HepG2 (cell line): Measurements from ENCODE around the gene CRLF1. TPM values are rescaled to one million over a fixed set of nuclear protein-coding genes. Genes with fewer than 3 reads are reported as not detected.

Experiments used
- ARNT ChIP-seq: fragments of 450-650 bp; IDR thresholded peaks from 2 replicates; pipeline ENCODE4 v1.6.1; 2017
- ATF7-NPFF ChIP-seq: sonication (generic); formaldehyde crosslinking; IDR thresholded peaks from 2 replicates; pipeline ENCODE4 v1.8.1; 2023; ENCODE audit warnings: mild to moderate bottlenecking, low read depth, missing genetic modification reagents, moderate library complexity
- ELK4 ChIP-seq: sonication (generic); formaldehyde crosslinking; IDR thresholded peaks from 2 replicates; pipeline ENCODE4 v1.9.0; 2021; ENCODE audit warnings: missing genetic modification reagents, borderline replicate concordance
- ETV5 ChIP-seq: IDR thresholded peaks from 2 replicates; pipeline ENCODE4 v1.6.1; 2018; ENCODE audit warnings: missing biosample characterization, missing genetic modification reagents, inconsistent platforms, borderline replicate concordance
- EZH2 ChIP-seq: conservative IDR thresholded peaks from 2 replicates; pipeline ENCODE4 v1.6.1; 2012; ENCODE audit warnings: mild to moderate bottlenecking, low read depth, low read length, moderate library complexity
- HOXD1 ChIP-seq: sonication (generic); formaldehyde crosslinking; IDR thresholded peaks from 2 replicates; pipeline ENCODE4 v1.5.0; 2020; ENCODE audit warnings: missing genetic modification reagents
- MTA3 ChIP-seq: sonication (generic); formaldehyde crosslinking; IDR thresholded peaks from 2 replicates; pipeline ENCODE4 v1.4.0; 2020; ENCODE audit warnings: missing genetic modification reagents
- MTF1 ChIP-seq: sonication (generic); formaldehyde crosslinking; IDR thresholded peaks from 2 replicates; pipeline ENCODE4 v1.5.0; 2020; ENCODE audit warnings: missing genetic modification reagents
- NFAT5 ChIP-seq: sonication (generic); formaldehyde crosslinking; IDR thresholded peaks from 2 replicates; pipeline ENCODE4 v1.4.0; 2020; ENCODE audit warnings: missing genetic modification reagents
- NFATC3 ChIP-seq: sonication (generic); formaldehyde crosslinking; IDR thresholded peaks from 2 replicates; pipeline ENCODE4 v1.5.1; 2020; ENCODE audit warnings: mild to moderate bottlenecking, missing genetic modification reagents
- NR1H2 ChIP-seq: sonication (generic); formaldehyde crosslinking; IDR thresholded peaks from 2 replicates; pipeline ENCODE4 v1.8.1; 2022; ENCODE audit warnings: low read depth, missing genetic modification reagents, borderline replicate concordance
- SETDB1 ChIP-seq: sonication (generic); formaldehyde crosslinking; IDR thresholded peaks from 2 replicates; pipeline ENCODE4 v1.5.1; 2020; ENCODE audit warnings: missing genetic modification reagents, mild to moderate bottlenecking, borderline replicate concordance
- SRSF9 ChIP-seq: fragments of 200-400 bp; formaldehyde crosslinking; IDR thresholded peaks from 2 replicates; pipeline ENCODE4 v1.6.1; 2018; ENCODE audit warnings: borderline replicate concordance, mild to moderate bottlenecking, low read depth, low read length; ENCODE audit not compliant: insufficient read depth, poor library complexity, severe bottlenecking
- TARDBP ChIP-seq: sonication (generic); formaldehyde crosslinking; IDR thresholded peaks from 2 replicates; pipeline ENCODE4 v1.8.0; 2022; ENCODE audit warnings: mild to moderate bottlenecking, missing genetic modification reagents
- TFAP4 ChIP-seq: sonication (generic); IDR thresholded peaks from 2 replicates; pipeline ENCODE4 v1.6.1; 2016; ENCODE audit warnings: low read depth, borderline replicate concordance
- TOPORS ChIP-seq: sonication (generic); formaldehyde crosslinking; IDR thresholded peaks from 2 replicates; pipeline ENCODE4 v1.8.0; 2023; ENCODE audit warnings: mild to moderate bottlenecking, missing genetic modification reagents
- YEATS4 ChIP-seq: sonication (generic); formaldehyde crosslinking; IDR thresholded peaks from 2 replicates; pipeline ENCODE4 v1.4.0; 2020; ENCODE audit warnings: missing genetic modification reagents, borderline replicate concordance
- ZBTB4 ChIP-seq: sonication (generic); formaldehyde crosslinking; IDR thresholded peaks from 2 replicates; pipeline ENCODE4 v1.4.0; 2020; ENCODE audit warnings: missing genetic modification reagents, mild to moderate bottlenecking, borderline replicate concordance
- ZNF816 ChIP-seq: sonication (generic); formaldehyde crosslinking; IDR thresholded peaks from 2 replicates; pipeline ENCODE4 v1.8.0; 2022; ENCODE audit warnings: missing genetic modification reagents, mild to moderate bottlenecking, borderline replicate concordance
- polyA plus RNA-seq, 8 experiments: library from polyadenylated mRNA; depleted of rRNA in 3 of 8; stranded (reverse) in 7 of 8; unstranded in 1 of 8; fragments of >200 nt; fragmentation: Illumina TruSeq in 4 of 8; extraction: Trizol in 4 of 8; gene quantifications; 2 replicates each; pipeline versions ENCODE4 v1.2.1 to v1.2.3, GENCODE V29; 2011 to 2016; ENCODE audit warnings: low read depth in 4 of 8, missing spikeins in 1 of 8, mixed read lengths in 1 of 8; ENCODE audit not compliant: insufficient read depth in 1 of 8
- total RNA-seq, 5 experiments: library from RNA; depleted of rRNA; stranded (reverse); fragments of >200 nt; fragmentation: Illumina TruSeq; extraction: Trizol; gene quantifications; 2 replicates each; pipeline ENCODE4 v1.2.3, GENCODE V29; 2016; ENCODE audit warnings: low read depth in 1 of 5

Gene CRLF1
- total and polyA plus RNA-seq, 2 of the 13 experiments (the other 11 are each of a cell fraction or from before 2014, with no cell fraction given): 217 to 296 TPM

- TF ChIP-seq ATF7-NPFF (CRISPR knock-in tag): no peak
- TF ChIP-seq MTF1 (CRISPR knock-in tag): no peak
- TF ChIP-seq TFAP4: peak; percentile 31; the same call in 1 of the 2 replicates
- no peak for TF ChIP-seq EZH2
- TF ChIP-seq ZNF816: no peak
- TF ChIP-seq ETV5 (CRISPR knock-in tag): 0 out of 2 replicates have a peak, but pooled peaks have one; percentile 27
- no peak for TF ChIP-seq TARDBP (CRISPR knock-in tag)
- TF ChIP-seq ZBTB4 (CRISPR knock-in tag): no peak
- no peak for TF ChIP-seq NFAT5 (CRISPR knock-in tag)
- no peak for TF ChIP-seq ELK4 (CRISPR knock-in tag)
- TF ChIP-seq NR1H2 (CRISPR knock-in tag): no peak
- TF ChIP-seq HOXD1 (CRISPR knock-in tag): no peak
- TF ChIP-seq MTA3: no peak
- peak; percentile 73; the same call in 1 of the 2 replicates for TF ChIP-seq YEATS4 (CRISPR knock-in tag)
- TF ChIP-seq SRSF9: no peak
- no peak for TF ChIP-seq TOPORS (CRISPR knock-in tag)
- TF ChIP-seq SETDB1 (CRISPR knock-in tag): no peak
- TF ChIP-seq ARNT: no peak
- no peak for TF ChIP-seq NFATC3 (CRISPR knock-in tag)
These were observed 886 bp downstream of the CRLF1 start (continued) for GRCh38 chr19:18605546-18606280.
